Measurements from ENCODE around the gene RNF224. TPM values are rescaled to one million over a fixed set of nuclear protein-coding genes. Genes with fewer than 3 reads are reported as not detected.

RNF224 gene
- total and polyA plus RNA-seq, 2 of the 13 experiments (the other 11 are each of a cell fraction or from before 2014, with no cell fraction given) = 0.09 TPM; not detected in 1

DNA sequence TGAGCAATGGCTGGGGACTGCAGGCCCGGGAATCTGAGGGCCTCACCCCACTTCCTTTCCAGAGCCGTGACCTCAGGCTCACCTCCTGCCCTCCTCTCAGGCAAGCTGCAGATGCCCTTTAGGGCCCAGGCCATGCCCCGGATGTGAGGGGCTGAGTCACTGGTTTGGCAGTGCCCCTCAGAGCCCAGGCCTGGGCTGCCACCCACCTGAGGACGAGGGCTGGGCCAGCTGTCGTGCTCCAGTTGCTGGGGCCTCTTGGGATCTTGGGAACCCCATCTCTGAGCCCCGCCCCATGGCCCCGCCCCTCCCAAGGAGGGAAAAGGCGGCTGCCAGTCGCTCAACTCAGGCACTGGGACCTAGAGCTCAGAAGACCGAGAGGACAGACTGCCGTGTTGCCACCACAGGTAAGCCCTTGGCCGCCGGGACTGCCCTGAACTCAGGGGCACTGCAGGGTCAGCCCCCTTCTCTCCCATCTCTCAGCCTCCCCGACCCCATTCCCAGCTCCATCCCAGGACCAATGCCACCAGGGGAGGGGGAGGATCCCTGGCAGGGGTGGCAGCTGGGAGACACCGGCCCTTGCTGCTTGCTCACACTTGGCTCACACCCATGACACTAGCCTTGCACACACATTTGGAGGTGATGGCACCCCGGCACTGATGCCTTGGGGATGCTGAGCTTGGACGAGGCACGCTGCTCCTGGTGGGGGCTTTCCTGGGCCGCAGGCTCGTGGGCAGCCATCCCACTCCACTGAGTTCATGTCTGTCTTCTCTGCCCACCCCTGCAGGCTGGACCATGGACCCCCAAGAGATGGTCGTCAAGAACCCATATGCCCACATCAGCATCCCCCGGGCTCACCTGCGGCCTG is 2.2 kb upstream of the RNF224 start, which contains the start of gene CYSRT1 (continued):
- no peak for TF ChIP-seq ZHX2 (IDR thresholded peaks at IDR 0.05; ENCODE audit: low read depth)
- no peak for TF ChIP-seq ZHX2 (CRISPR knock-in tag; IDR thresholded peaks at IDR 0.05; ENCODE audit: borderline replicate concordance)
- TF ChIP-seq, protein P1, sequence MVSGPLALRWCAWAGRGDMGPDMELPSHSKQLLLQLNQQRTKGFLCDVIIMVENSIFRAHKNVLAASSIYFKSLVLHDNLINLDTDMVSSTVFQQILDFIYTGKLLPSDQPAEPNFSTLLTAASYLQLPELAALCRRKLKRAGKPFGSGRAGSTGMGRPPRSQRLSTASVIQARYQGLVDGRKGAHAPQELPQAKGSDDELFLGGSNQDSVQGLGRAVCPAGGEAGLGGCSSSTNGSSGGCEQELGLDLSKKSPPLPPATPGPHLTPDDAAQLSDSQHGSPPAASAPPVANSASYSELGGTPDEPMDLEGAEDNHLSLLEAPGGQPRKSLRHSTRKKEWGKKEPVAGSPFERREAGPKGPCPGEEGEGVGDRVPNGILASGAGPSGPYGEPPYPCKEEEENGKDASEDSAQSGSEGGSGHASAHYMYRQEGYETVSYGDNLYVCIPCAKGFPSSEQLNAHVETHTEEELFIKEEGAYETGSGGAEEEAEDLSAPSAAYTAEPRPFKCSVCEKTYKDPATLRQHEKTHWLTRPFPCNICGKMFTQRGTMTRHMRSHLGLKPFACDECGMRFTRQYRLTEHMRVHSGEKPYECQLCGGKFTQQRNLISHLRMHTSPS (CRISPR knock-in tag; IDR thresholded peaks at IDR 0.05; ENCODE audit: low read depth) = no peak
- no peak for TF ChIP-seq RERE (CRISPR knock-in tag; IDR thresholded peaks at IDR 0.05; ENCODE audit: low read depth)
- TF ChIP-seq, protein P2, sequence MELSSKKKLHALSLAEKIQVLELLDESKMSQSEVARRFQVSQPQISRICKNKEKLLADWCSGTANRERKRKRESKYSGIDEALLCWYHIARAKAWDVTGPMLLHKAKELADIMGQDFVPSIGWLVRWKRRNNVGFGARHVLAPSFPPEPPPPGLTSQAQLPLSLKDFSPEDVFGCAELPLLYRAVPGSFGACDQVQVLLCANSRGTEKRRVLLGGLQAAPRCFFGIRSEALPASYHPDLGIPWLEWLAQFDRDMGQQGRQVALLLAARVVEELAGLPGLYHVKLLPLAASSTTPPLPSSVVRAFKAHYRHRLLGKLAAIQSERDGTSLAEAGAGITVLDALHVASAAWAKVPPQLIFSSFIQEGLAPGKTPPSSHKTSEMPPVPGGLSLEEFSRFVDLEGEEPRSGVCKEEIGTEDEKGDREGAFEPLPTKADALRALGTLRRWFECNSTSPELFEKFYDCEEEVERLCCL (CRISPR knock-in tag; IDR thresholded peaks at IDR 0.05; ENCODE audit: borderline replicate concordance) = no peak
- TF ChIP-seq AGO2 (optimal IDR thresholded peaks at IDR 0.05; ENCODE audit: low read depth, low read length) = peak; percentile 64
- 0 out of 2 replicates have a peak, but pooled peaks have one; percentile 25 for TF ChIP-seq HNRNPL (IDR thresholded peaks at IDR 0.05; ENCODE audit: low read depth, low read length)
- peak; percentile 26; the same call in 1 of the 2 replicates for TF ChIP-seq SRY (CRISPR knock-in tag; IDR thresholded peaks at IDR 0.05)
